GM21526 (cell line): ENCODE results near the gene MUSK.
"Not testable (repeated sequence)": the region's sequence is repeated elsewhere in the genome, so short reads cannot be mapped to it uniquely, and the experiment has no call there.

ENCODE experiments used
- ATAC-seq: cut with Tn5 transposase; IDR thresholded peaks from one replicate; pipeline ENCODE4 v1.9.1; 2021; ENCODE audit warnings: moderate library complexity; ENCODE audit not compliant: unreplicated experiment, low FRiP score

Gene MUSK

GRCh38 chr9:110691002-110691549 is 22.5 kb downstream of the MUSK start:
- no peak for ATAC-seq

DNA sequence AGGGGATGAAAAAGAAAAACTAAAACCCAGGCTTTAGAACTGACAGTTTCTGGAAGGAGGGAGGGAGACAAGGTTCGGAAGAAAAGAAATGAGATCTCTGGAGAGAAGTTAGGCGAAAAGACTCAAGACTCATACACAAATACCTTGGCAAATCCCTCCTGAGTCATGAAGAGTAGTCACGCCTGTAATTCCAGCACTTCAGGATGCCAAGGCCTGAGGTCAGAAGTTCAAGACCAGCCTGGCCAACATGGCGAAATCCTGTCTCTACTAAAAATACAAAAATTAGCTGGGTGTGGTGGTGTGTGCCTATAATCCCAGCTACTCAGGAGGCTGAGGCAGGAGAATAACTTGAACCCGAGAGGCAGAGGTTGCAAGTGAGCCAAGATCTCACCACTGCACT is 27.3 kb downstream of the MUSK start:
- ATAC-seq, result not testable (repeated sequence)

GRCh38 chr9:110700953-110701352 is 32.4 kb downstream of the MUSK start:
- ATAC-seq, result no peak

- ATAC-seq, result no peak
Measured at GRCh38 chr9:110703669-110704068, 35.1 kb downstream of the MUSK start.

- ATAC-seq, result no peak
Measured at GRCh38 chr9:110707419-110707818, 38.8 kb downstream of the MUSK start.

DNA sequence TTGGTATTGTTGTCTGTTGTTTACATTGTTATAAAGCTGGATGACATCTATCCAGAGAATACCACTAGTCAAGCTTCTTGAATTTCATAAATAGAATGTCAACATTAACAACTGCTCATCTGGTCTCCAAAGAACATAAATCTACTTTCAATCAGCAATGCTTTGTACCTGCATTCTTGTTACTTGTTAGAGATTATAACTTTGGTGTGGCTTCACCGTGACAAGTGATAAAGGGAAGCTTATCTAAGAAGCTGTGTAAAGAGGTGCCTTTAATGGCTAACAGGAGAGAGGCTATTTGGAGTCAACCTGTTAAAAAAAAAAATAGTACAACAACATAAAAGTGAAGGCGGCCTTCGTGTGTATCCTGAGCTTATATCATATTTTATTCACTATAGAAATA is 41.8 kb downstream of the MUSK start:
- no peak for ATAC-seq

DNA sequence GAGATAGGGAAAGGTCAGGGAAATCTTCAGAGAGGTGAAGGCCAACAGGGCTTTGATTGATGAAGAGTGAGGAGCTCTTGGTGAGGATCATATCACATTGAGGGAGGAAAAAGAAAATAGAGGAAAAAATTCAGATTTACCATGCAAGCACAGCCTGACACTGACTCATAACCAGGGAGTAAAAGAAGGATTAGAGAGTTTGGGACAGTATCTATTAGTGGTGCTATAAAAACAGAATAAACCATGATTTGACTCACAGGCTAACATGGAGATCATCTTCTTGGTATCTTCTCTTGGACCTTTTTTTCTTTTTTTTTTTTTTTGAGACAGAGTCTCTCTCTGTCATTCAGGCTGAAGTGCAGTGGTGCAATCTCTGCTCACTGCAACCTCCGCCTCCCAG is 44.4 kb downstream of the MUSK start:
- no peak for ATAC-seq

DNA sequence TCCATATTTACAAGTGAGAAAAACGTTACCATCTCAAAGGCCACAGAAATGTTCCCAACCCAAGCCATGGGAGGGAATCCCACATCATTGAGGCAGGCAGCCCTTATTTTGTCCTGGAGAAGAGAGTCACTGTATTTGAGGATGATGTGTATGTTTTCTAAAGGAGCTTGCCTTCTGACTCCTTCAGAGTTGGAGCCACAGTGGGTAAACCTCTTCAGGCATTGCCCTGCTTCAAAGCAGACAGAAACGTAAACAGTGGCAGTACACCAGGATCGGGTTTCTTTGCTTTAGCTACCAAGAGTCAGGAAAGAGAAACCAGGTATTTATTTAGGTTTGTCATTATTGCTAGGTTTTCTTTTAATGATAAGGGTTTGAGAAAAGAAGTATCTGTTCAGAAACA is 45.7 kb downstream of the MUSK start:
- ATAC-seq, result no peak

GRCh38 chr9:110728058-110728457 is 59.5 kb downstream of the MUSK start:
- no peak for ATAC-seq

DNA sequence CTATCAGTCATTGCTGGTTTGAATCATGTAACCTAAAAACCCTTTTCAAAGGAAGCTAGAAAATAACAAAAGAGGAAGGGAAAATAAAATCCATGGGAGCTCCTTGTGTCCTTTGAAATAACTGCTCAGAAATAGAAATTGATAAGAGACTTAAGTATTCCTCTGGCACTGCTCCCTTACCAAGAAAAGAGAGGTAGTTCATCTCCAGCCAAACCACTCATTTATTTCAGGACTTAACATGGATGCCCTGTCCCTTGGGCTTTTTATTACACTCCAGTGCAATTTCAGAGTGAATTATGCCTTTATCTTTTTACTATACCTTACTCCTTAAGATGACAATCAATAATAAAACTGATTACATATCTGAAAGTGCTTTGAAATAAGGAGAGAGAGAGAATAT is 61.0 kb downstream of the MUSK start:
- no peak for ATAC-seq

DNA sequence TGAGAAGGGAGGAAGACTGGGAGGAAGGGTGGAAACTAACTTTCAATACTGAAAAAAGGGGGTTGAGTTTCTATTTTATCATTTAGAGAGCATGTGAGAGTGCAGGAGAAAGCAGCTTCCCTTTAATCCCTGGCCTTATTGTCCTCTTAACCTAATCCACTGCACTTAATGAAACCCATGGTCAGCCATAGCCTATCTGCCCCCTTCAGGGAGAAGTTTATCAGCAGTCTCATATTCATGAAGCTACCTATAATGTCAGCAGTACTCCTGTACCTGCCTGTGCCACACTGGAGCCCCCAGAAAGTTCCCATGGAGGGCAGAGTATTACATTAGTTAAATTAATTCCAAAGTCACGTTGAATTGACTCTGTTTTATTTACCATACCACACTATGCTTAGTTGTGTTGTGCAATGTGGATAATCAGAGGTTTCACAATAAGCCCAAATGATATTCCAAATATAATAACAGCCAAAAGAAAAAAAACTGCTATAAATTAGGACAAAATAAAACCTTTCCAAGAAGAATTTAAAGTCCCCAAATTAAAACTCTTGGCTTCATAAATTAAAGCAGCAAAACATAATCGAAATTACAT is 62.9 kb downstream of the MUSK start:
- ATAC-seq, result no peak

DNA sequence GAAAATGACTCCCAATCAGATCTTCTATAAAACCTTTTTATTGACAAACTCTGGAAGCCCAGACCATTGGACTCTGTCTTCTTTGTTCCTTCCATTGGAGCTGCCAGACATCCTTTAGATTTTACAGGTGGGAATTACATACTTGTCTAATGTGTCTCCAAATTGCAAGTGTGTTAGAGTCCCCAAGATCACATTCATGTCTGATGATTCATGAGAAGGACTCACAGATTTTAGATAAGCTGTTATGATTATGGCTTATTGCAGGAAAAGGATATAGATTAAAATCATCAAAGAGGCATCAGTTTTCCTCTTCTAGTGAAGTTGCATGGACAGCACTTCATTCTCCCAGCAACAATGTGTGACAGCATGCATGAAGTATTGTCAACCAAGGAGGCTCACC is 70.4 kb downstream of the MUSK start:
- ATAC-seq, result no peak

- no peak for ATAC-seq
Measured at GRCh38 chr9:110742741-110743371, 74.3 kb downstream of the MUSK start.

DNA sequence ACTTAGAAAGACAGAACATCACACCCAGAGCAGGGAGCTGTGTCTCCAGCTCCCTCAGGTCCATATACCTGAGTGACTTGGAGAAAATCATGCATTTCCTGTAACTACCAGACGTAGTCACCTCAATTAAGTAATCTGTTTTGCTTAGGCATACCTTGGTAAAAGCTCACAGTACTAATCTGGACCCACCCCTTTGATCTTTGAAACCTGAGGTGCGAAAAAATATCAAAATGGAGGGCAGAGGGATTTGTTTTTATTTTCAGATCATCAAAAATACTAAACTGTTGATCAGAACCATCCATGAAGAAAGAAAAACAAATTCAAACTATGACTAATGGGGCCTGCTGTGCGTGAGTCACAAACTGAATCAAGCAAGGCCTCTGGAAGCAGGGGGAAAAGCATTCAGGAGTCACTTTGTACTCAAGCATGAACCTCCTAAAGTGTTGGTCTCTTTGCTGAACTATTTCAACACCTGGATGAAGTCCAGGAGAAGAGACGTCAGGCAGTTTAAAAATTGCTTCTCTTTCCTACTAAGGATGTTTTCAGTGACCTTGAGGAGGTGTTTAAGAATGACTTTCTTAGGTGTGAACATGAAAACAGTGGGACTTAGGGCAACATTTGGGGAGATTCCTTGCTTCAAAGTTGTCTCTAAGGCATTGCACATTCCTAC is 76.3 kb downstream of the MUSK start:
- no peak for ATAC-seq

- ATAC-seq, result no peak
Measured at GRCh38 chr9:110745676-110746075, 77.1 kb downstream of the MUSK start.

- ATAC-seq, result no peak
Measured at GRCh38 chr9:110746211-110746930, 77.8 kb downstream of the MUSK start.

DNA sequence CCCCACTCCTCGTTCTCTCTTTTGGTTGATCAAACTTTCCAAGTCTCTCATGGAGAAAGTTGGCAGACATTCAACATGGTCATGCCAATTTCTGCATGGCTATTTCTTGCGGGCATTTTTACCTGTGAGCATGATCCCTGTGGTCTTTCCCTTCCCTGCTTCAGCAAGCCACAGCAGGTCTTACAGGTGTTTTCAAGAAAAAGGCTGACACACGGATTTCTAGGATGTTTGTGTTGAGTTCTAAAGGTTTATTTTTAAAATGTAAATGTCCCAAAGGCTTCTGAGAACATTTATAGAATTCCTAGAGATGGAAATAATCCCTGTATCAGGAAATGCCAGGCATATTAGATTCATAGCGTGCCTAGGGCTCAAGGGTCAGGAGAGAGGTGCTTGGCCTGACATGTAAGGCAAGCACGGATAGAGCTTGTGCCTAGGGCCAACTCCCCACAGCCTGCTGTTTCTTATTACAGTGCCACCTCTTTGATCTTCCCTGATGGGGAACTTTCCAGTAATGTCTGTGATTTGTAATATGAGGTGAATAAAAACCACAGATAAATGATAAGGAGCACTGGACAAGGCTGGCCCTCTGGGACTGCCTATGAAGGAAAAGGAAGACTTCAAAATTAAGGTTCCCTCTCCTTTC is 79.8 kb downstream of the MUSK start:
- no peak for ATAC-seq

- no peak for ATAC-seq
Measured at GRCh38 chr9:110750272-110750671, 81.7 kb downstream of the MUSK start.

- ATAC-seq, result no peak
Measured at GRCh38 chr9:110751971-110752370, 83.4 kb downstream of the MUSK start.

DNA sequence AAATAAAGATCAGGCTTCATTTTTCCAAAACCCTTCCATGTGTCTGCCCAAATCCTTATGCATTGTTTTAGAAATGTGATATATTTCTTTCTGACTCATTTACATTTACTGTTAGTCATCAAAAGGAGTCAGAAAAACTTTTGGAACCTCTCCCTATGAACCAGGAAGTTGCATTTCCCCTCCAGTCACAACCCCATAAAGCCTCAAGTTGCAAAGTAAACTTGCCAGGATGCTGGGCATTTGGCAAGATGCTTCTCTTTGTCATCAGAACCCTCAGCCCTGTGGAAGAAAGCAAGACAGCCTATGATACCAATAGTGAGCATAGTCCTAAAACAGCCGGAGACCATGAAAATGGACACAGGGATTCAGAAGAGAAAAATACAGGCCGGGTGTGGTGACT is 84.2 kb downstream of the MUSK start:
- no peak for ATAC-seq

DNA sequence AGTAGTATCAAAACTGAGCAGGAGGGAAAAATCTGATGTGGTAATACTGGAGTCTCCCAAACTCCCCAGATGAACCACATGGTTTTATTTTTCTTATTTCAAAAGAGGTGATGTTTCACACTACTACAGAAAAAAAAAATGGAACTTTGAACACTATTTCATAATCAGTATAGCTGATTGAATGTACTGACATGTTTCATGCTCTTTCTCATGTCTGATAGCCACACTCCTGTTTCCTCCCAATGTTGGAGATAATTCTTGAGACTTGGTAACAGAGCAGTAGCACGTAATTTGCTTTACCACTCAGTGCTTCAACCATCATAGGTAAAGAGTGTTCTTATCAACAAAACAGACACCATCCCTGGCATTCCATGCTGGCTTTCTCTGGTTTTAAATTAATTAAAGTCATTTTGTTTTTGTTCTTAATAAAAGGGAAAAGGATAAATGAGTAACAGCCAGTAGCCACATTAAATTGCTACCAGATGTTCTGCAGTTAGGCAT is 85.2 kb downstream of the MUSK start:
- no peak for ATAC-seq
